HCEC 1CT (cell line): Measurements from ENCODE around the gene MAGEB5.
"Not testable (repeated sequence)": the region's sequence is repeated elsewhere in the genome, so short reads cannot be mapped to it uniquely, and the experiment has no call there.

Experiments
- DNase-seq: peaks from one replicate; pipeline ENCODE4 v3.0.0-alpha.2; 2017

MAGEB5 gene

GRCh38 chrX:26215869-26216268 is at the start of gene MAGEB5:
MAGEB5 (plus strand) TSS chrX:26216169; CDS start chrX:26217302, 1,133 bp downstream.
- DNase-seq: no peak

- no peak for DNase-seq
Measured at GRCh38 chrX:26192204-26192603, 23.8 kb upstream of the MAGEB5 start, which contains the start of gene MAGEB6. MAGEB6 (plus strand) TSS chrX:26192440; CDS start chrX:26193847, 1,407 bp downstream.

- DNase-seq: no peak
Measured at GRCh38 chrX:26203561-26203960, 12.4 kb upstream of the MAGEB5 start.

- DNase-seq: not testable (repeated sequence)
Measured at GRCh38 chrX:26204717-26205116, 11.3 kb upstream of the MAGEB5 start.

GRCh38 chrX:26208012-26208411 is 8.0 kb upstream of the MAGEB5 start:
- no peak for DNase-seq

GRCh38 chrX:26219351-26219750 is 3.4 kb downstream of the MAGEB5 start:
- DNase-seq: no peak

GRCh38 chrX:26234177-26234576 is 18.2 kb downstream of the MAGEB5 start:
- no peak for DNase-seq

- DNase-seq: no peak
Measured at GRCh38 chrX:26253526-26253925, 37.6 kb downstream of the MAGEB5 start.

- DNase-seq: no peak
Measured at GRCh38 chrX:26254436-26254835, 38.5 kb downstream of the MAGEB5 start.

GRCh38 chrX:26262121-26262523 is 46.2 kb downstream of the MAGEB5 start:
- no peak for DNase-seq
